GM19467 (cell line): ENCODE data around the gene UBE2F.
"Not testable (repeated sequence)": the region's sequence is repeated elsewhere in the genome, so short reads cannot be mapped to it uniquely, and the experiment has no call there.

Experiments used
- ATAC-seq: cut with Tn5 transposase; IDR thresholded peaks from one replicate; pipeline ENCODE4 v1.9.1; 2021; ENCODE audit warnings: mild to moderate bottlenecking, moderate library complexity; ENCODE audit not compliant: unreplicated experiment

The UBE2F gene

DNA sequence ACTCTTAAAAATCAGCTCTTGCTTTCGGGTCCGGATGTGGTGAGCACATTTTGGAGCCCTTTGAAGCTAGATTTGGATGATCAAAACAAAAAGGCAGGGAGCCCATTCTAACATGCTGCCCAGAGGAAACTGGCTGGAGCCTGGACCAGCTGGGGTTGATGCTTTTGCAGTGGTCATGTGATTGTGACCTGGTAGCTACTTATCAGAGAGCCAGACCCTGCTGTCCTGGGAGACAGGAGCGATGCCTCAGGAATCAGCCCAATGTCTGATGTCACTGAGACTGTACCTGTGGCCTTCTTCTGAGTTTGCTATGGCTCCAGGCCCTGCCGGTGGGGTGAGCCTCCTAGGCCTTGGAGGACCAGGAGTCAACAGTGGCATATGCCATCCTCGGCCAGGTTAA is 75.3 kb downstream of the UBE2F start:
- ATAC-seq = no peak

DNA sequence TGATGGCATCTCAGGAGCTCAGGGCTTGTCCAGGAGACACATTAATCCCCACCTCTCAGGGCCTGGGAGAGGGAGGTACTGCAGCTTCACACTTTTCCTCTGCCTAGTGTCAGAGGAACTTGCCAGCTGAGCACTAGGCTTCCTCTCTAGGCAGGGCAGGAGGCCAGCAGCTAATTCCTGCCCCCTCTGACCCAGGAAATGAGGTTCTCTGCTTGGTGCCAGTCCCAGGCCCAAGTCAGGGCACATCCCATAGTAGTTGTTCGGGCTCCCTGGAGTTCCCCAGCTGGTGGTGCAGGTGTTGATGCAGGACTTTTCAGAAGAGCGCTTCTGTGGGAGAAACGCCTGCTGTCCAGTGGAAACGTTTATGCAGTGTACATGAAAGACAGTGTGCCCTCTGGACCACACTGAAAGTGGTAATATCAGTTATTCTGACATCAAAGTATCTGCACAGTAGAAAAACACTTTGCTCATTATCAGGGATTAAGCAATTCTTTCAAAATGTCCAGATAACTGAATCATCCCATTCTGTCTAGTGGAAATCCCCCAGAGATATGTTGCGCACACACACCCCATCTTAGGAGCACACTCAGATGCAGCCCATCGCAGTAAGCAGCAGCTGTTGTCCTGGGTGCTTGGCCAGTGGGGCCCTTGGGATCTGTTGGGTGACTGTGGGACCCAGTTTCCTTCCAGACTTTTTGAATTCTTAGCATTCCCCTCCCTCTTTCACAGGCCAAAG is 76.2 kb downstream of the UBE2F start:
- no peak for ATAC-seq

DNA sequence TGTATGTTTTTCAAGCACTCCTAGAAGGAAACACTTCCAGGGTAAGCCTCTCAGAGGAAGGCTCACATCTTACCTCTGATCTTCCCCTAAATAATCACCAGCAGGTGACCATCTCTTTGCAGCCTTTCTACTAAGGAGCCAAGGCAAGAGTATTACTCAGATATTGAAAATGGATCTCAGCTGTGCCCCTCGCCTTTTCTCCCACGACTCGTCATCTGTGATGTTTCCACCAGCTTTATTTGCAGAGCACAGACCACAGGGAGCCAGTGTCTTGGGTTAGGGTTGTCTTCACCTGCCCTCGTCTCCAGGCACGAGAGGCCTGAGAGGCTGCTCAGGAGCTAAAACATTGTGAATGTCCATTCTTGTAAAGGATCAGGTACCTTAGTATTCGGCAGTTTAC is 77.0 kb downstream of the UBE2F start:
- ATAC-seq = no peak

DNA sequence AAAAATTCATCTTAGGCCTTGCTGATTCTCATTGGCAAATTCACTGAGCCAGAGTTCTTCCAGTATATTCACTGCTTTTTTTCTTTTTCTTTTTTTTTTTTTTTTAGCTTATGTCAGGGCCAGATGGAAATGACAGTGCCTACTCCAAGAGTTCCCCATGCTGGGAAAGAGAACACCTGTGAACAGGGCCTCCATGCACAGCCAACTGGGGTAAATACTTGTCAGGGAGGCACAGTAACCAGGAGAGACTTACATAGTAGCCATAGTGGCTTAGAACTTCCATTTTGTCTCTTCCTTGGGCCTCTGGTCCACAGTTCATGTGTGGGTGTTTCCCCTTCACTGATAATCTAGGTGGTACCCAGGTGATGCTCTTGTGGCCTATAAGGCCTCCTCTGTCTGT is 78.8 kb downstream of the UBE2F start:
- ATAC-seq = no peak

DNA sequence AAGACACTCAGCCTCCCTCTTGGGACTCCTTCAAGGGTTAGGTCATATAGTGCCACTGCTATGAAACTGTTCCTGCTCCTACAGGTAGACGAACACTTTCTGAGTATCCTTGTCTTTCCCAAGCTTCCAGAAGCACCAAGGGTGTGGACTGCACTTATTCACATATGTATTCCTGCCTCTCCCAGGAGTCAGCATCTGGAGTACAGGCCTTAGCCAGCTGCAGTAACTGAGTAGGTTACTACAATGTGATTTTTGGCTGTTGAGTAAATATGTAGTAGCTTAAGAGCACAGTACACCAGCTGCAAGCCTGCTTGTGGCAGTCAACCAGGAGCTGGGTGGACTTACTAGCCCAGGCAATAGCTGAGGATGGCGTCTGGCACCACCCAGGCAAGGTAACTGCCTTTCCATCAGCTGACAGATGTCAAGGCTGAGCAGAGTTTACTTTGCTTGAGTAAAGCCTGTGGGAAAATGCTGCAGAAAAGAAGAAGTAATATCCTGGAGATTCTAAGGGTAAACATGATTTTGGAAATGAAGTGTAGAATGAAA is 80.0 kb downstream of the UBE2F start:
- ATAC-seq = no peak

DNA sequence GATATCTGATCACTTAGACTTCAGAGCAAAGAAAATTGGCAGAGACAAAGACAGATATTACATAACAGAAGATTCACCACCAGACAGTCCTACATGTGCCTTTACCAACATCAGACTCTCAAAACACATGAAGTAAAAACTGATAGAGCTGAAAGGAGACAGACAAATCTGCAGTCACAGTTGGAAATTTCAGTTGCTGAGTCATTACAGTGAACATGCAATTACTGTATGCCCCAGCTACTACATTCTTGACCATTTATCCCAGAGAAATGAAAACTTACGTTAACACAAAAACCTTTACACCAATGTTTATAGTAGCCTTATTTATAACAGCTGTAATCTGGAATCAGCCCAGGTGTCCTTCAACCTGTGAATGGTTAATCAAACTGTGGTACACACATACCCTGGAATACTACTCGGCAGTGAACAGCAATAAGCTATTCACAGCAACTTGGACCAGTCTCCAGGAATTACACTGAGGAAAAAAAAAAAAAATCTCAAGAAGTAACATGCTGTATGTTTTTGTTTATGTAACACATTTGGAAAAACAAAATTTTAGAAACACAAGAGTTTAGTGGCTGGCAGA is 86.5 kb downstream of the UBE2F start:
- ATAC-seq = no peak

DNA sequence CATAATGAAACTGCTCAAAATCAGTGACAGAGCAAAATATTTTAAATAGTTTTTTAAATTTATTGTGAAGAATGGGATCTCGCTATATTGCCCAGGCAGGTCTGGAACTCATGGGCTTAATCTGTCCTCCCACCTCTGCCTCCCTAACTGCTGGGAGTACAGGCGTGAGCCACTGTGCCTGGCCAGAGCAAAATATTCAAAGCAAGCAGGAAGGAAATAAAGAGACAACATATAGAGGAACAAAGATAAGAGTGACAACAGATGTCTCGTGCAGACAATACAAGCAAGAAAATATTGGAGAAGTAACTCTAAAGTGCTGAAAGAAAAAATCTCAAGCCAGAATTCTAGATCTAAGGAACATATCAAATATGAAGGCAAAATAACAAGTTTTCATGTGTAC is 89.0 kb downstream of the UBE2F start:
- ATAC-seq = no peak

DNA sequence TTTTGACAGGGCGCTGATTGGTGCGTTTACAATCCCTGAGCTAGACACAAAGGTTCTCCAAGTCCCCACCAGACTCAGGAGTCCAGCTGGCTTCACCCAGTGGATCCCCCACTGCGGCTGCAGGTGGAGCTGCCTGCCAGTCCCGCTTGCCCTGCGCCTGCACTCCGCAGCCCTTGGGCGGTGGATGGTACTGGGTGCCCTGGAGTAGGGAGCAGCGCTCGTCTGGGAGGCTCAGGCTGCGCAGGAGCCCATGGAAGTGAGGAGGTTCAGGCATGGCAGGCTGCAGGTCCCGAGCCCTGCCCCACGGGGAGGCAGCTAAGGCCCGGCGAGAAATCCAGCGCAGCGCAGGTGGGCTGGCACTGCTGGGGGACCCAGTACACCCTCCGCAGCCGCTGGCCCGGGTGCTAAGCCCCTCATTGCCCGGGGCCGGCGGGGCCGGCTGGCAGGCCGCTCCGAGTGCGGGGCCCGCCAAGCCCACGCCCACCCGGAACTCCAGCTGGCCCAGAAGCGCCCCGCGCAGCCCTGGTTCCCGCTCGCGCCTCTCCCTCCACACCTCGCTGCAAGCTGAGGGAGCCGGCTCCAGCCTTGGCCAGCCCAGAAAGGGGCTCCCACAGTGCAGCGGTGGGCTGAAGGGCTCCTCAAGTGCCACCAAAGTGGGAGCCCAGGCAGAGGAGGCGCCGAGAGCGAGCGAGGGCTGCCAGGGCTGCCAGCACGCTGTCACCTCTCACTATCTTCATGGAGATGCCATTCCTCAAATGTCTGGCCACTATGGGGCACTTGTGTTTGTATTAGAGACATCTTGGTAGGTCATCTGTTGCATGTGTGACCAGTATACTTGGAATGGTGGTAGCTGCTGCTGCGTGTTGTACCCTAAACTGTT is 91.1 kb downstream of the UBE2F start:
- ATAC-seq = not testable (repeated sequence)

DNA sequence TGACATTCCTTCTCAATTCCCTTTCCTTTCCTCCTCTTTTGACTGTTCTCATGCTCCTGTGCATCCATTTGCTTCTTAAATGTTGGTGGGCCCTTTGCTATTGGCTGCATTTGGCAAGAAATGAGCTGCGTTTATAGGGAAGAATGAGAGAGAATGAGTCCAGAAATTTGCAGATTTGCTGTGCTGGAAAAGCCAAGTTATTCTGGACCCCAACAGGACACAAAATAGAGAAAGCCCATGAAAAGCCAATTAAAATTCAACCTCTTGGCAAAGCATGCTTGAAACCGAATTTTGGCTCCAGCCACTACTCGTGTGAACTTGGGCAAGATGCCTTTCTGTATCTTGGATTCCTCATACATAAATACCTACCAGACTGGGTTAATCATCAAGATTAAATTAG is 92.7 kb downstream of the UBE2F start:
- ATAC-seq = no peak

DNA sequence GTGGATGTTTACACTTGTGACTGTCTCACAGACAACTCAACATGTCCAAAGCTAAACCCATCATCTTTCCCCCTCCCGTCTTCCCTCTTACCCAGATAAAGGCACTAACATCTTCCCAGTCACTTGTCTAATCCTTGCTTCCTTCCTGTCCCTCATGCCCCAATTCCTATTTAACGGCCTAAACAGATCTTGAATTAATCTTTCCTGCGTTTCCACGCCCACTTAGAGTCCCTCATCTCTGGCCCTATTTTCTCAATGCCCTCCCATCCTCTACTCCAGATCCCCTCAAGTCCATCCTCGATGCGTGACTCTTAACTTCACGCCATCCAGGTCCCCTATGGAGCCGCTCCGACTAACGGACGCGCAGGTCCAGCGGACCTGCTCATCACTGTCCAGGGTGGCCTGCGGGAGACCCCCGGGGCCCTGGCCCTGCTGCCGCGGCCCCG is 93.3 kb downstream of the UBE2F start:
- no peak for ATAC-seq

DNA sequence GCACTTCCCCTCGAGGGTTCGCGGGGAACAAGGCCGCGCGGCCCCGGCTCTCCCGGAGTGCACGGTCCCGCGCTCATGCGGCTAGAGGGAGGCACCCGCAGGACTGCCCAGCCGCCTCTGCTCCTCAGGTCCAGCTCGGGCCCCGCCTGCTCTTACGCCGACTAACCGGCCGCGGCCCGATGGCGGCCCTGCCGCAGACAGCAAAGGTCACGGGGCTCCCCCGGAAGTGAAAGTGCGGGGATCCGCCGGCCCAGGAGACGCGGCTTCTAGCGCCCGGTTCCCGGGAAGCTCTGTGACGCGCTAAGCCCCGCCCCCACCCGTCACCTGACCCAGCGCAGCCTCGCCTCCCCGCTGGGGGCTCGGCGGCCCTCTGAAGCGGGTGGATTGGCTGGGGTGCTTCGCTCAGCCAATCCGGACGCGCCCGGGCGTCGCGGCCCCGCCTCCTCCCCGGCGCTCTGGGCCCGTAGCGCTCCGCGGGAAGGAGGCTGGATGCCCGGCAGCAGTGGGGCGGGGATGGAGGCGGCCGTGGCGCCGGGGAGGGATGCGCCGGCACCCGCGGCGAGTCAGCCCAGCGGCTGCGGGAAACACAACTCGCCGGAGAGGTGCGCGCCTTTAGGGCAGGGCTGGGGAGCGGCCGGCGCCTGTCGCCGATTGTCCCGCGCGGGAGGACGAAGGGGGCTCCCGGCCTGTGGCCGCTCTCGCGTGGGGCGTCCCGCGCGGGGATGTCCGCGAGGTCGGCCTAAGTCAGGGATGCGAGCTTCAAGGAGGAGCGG is 93.9 kb downstream of the UBE2F start, which contains the start of gene SCLY:
Gene SCLY, plus strand, starts transcription at position 460 of the 773 bp plus-strand sequence. Its CDS starts 54 bp downstream, at position 514.
- ATAC-seq = peak; percentile 93

DNA sequence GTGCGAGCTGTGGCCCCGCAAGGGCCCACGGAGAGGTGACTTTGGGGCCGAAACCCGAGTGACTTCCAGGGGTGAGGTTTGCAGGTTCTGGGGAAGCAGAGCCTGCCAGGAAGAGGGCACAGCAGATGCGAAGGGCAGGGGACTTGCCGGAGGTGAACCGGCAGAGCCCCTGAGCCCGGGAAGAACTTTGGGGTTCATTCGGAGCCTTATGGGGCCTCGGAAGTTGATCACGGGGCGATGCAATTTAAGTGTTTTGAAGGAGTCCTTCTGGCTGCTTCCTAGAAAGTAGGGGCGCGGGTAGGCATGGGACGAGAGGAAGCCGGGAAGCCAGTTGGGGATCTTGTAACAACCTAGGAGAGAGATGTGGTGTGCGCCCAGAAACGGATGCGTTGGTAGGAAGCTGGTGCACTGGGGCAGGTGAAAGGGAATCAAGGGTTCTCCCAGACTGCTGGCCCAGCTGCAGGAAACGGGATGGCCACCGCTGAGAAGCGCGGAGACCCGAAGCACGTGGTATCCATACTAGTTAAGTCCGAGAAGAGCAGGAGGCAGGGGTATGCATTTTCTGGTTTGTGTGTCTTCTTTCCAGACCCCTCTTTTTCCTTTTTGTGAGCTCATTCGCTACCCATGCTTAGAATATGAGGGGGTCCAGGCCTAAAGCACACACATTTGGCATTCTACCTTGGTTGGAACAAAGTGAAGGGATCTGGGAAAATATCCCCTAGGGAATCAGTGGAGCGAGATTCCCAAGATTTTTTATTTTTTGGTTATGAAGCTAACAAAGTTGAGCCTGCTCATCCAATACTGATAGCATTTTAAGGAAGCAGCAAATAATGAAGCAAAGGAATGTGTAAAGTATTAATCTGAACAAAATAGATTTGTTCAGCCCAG is 94.7 kb downstream of the UBE2F start:
- ATAC-seq = peak; percentile 6

DNA sequence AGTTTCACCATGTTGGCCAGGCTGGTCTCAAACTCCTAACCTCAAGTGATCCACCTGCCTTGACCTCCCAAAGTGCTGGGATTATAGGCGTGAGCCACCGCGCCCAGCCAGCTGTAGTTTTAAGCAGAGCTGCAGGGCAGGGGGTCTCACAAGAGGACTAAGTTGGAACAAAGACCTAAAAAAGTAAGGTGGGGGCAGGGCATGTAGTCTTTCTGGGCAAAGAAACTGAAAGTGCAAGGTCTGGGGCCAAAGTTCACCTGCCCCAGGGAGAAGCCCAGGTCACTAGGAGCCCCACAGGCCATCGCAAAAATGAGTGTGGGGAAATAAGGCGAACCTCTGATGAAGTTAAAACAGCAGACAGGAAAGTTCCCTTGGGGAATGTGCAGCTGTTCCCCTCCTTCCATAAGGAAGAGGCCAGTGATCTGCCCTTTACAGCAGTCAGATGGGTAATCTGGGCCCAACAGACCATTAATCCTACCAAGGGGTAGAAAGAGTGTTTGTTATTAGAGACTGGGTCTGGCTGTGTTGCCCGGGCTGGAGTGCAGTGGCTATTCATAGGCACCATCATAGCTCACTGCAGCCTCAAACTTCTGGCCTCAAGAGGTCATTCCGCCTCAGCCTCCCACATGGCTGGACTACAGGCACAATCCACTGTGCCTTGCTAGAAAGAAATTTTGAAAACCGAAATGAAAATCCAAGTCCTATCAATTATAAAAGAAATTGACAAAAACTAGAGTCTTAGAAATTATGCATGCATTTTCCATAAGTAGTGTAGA is 96.8 kb downstream of the UBE2F start:
- ATAC-seq = no peak

DNA sequence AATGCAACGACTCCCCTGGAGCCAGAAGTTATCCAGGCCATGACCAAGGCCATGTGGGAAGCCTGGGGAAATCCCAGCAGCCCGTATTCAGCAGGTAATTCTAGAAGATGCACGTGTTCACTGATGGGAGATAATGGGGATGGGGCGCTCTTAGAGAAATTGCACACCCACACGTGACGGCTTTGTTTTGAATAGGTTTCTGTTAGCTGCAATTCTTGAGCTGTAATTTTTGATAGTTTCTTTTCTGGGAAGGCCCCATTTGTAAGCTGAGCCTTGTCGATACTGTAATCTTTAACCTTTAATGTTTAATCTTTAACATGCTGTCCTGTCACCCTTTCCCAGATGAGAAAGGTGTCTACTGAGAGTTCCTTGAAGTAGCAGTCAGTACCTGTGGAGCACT is 97.6 kb downstream of the UBE2F start:
- ATAC-seq = no peak

DNA sequence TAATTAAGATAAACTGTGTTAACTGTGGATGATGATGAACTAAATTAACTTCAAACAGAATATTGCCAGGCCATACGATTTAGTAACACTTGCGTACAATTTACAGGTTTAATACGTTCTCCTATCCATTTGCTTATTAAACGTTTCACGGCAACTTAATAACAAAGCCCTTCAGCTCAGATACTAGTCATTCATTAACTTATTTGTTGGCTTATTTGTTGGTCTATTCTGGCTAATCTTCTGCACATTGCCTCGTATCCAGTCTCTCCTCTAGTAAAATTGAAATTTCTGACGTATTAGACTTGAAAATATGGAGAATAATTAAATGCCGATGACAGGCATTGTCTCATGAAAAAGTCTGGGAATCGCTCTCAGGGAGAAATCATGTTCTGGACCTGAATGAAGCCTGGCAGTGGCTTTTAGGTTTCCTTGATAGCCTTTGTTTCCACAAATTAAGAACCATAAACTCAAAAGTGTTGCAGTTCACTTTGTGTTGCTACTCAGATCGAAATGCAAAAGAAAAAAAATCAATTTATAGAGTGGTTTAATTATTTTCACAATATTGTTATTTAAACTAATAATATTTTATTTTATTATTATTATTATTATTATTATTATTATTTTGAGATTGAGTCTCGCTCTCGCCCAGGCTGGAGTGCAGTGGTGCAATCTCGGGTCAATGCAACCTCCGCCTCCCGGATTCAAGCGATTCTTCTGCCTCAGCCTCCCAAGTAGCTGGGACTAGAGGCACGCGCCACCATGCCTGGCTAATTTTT is 98.4 kb downstream of the UBE2F start:
- ATAC-seq = no peak

DNA sequence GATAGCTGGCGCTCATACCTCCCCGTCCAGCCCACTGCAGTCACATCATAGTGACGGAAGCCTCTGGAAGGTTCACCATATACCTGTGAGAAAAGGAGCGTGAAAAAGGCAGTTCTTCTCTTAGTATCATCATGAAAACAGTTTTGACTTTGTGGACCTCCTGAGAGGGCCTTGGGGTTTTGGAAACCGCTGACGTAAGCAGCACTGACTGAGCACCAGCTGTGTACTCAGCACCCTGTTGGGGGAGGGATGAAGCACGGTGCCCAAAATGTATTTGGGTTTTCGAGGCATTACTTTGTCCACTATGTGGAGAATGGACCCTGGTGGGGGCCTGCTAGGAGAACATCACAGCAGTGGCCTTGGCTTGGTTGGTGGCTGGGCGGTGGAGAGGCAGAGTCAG is 99.4 kb downstream of the UBE2F start:
- ATAC-seq = no peak

DNA sequence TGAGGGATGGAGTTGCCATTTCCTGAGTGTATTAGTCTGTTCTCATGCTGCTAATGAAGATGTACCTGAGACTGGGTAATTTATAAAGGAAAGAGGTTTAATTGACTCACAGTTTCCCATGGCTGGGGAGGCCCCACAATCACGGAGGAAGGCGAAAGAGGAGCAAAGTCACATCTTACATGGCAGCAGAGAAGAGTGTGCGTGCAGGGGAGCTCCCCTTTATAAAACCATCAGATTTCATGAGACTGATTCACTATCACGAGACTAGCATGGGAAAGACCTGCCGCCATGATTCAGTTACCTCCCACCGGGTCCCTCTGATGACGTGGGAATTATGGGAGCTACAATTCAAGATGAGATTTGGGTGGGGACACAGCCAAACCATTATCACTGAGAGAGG is 99.9 kb downstream of the UBE2F start:
- not testable (repeated sequence) for ATAC-seq

DNA sequence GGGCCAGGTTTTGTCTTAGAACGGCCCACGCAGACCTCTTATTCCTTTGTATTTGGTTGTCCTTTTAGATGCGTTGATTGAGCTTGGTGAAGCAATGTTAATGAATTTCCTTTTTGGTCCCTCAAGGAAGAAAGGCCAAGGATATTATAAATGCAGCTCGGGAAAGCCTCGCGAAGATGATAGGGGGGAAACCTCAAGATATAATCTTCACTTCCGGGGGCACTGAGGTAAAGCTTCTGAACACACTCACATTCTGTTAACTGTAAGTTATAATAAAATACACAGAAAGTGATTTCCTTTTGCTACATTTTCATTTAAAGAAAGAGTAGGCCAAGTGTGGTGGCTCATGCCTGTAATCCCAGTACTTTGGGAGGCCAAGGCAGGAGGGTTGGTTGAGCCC is 101.1 kb downstream of the UBE2F start:
- no peak for ATAC-seq
